Thoracic aorta (tissue), 2 donors: ENCODE data around the gene LOXL3. TPM values are rescaled to one million over a fixed set of nuclear protein-coding genes. Genes with fewer than 3 reads are reported as not detected.

Source experiments
- ATAC-seq: fragments of 150-250 bp; one replicate; pipeline ENCODE4 v1.8.0; 2017; ENCODE audit warnings: low read depth; ENCODE audit not compliant: insufficient number of reproducible peaks, low FRiP score
- DNase-seq: peaks from one replicate; pipeline ENCODE4 v3.0.0-alpha.2; 2020; ENCODE audit warnings: low spot score
- H3K27ac ChIP-seq, 2 donors: fragments of 200-600 bp; sonication (generic); 1 replicate in 1 of 2; 2 replicates in 1 of 2; pipeline ENCODE4 v1.5.1; 2016; ENCODE audit warnings: mild to moderate bottlenecking in 2 of 2, moderate library complexity in 2 of 2
- H3K27me3 ChIP-seq: fragments of 200-600 bp; sonication (generic); replicated peaks from 2 replicates; pipeline ENCODE4 v1.6.0; 2016; ENCODE audit warnings: mild to moderate bottlenecking; ENCODE audit not compliant: insufficient read depth
- H3K36me3 ChIP-seq: fragments of 200-600 bp; sonication (generic); one replicate; pipeline ENCODE4 v1.5.1; 2016
- H3K4me1 ChIP-seq, 2 donors: fragments of 200-600 bp; sonication (generic); 1 replicate in 1 of 2; 2 replicates in 1 of 2; pipeline versions ENCODE4 v1.5.1 to v1.6.0; 2016; ENCODE audit warnings: low read depth in 2 of 2, mild to moderate bottlenecking in 1 of 2; ENCODE audit not compliant: control insufficient read depth in 1 of 2
- H3K4me3 ChIP-seq: fragments of 200-600 bp; sonication (generic); 2 replicates; pipeline ENCODE4 v1.5.1; 2016; ENCODE audit warnings: mild to moderate bottlenecking
- H3K9me3 ChIP-seq: fragments of 200-600 bp; sonication (generic); 2 replicates; pipeline ENCODE4 v1.5.1; 2016
- CTCF ChIP-seq: fragments of 200-600 bp; sonication (generic); IDR thresholded peaks from one replicate; pipeline ENCODE4 v1.5.1; 2019; ENCODE audit warnings: antibody characterized with exemption
- total RNA-seq, 2 donors: library from RNA; depleted of rRNA; stranded (reverse); fragments of >200 nt; gene quantifications; one replicate each; pipeline versions ENCODE4 v1.1.0 to v1.2.3, GENCODE V29; 2016

Gene LOXL3
- total RNA-seq, 2 donors from 2014 or later, result 16.6 to 24.9 TPM

- no peak for TF ChIP-seq CTCF
- ATAC-seq, result no peak
- Histone ChIP-seq H3K27ac (no peak overlapping the region), H3K9me3 (no peaks in the 10 kb centered on the region), H3K27me3 (no peaks in the 10 kb centered on the region), H3K4me3 (no peak overlapping the region), H3K36me3 (peaks cover 15% of the 10 kb centered on the region), H3K4me1 (peaks cover 5 to 13% of the 10 kb centered on the region in 2 donors)
- no peak for DNase-seq
These were observed 18.2 kb downstream of the LOXL3 start for GRCh38 chr2:74535440-74535965.

- no peak for DNase-seq
- Histone ChIP-seq H3K4me1 (peaks cover 5 to 14% of the 10 kb centered on the region in 2 donors), H3K36me3 (peaks cover 15% of the 10 kb centered on the region), H3K27ac (no peak overlapping the region), H3K9me3 (no peaks in the 10 kb centered on the region), H3K27me3 (no peaks in the 10 kb centered on the region), H3K4me3 (no peak overlapping the region)
- no peak for ATAC-seq
- no peak for TF ChIP-seq CTCF
These were observed 19.3 kb downstream of the LOXL3 start for GRCh38 chr2:74534411-74534810.

- Histone ChIP-seq H3K27me3 (no peaks in the 10 kb centered on the region), H3K9me3 (no peaks in the 10 kb centered on the region), H3K36me3 (peaks cover 15% of the 10 kb centered on the region), H3K4me1 (peaks cover 10 to 20% of the 10 kb centered on the region in 2 donors), H3K27ac (no peak overlapping the region), H3K4me3 (no peak overlapping the region)
- no peak for ATAC-seq
- TF ChIP-seq CTCF, result no peak
- DNase-seq, result no peak
These were observed 20.3 kb downstream of the LOXL3 start for GRCh38 chr2:74533464-74533863.

- no peak for DNase-seq
These were observed 21.5 kb downstream of the LOXL3 start for GRCh38 chr2:74532222-74532621.

GRCh38 chr2:74531666-74532065 lies 22.1 kb downstream of the LOXL3 start:
- H3K27me3 ChIP-seq, result no peaks in the 10 kb centered on the region
- DNase-seq, result no peak
- H3K4me1 ChIP-seq, result peaks cover 14 to 27% of the 10 kb centered on the region in 2 donors
- no peak overlapping the region for H3K27ac ChIP-seq
- H3K4me3 ChIP-seq, result no peak overlapping the region
- no peaks in the 10 kb centered on the region for H3K9me3 ChIP-seq
- TF ChIP-seq CTCF, result no peak
- ATAC-seq, result no peak
- peaks cover 27% of the 10 kb centered on the region for H3K36me3 ChIP-seq

More at GRCh38 chr2:74532222-74532621, 21.5 kb downstream of the LOXL3 start:
- TF ChIP-seq CTCF, result no peak
- H3K27ac ChIP-seq, result no peak overlapping the region
- no peaks in the 10 kb centered on the region for H3K27me3 ChIP-seq
- H3K9me3 ChIP-seq, result no peaks in the 10 kb centered on the region
- peaks cover 14 to 27% of the 10 kb centered on the region in 2 donors for H3K4me1 ChIP-seq
- H3K36me3 ChIP-seq, result peaks cover 22% of the 10 kb centered on the region
- no peak for ATAC-seq
- H3K4me3 ChIP-seq, result no peak overlapping the region
